PC-9 (cell line): ENCODE results near the gene THADA.

Source experiments
- EZH2 ChIP-seq: fragments of 200-600 bp; sonication (generic); IDR thresholded peaks from 2 replicates; pipeline ENCODE4 v1.8.0; 2017; ENCODE audit warnings: antibody characterized with exemption, low read depth
- TF ChIP-seq, protein P1 (sequence below): fragments of 200-600 bp; sonication (generic); conservative IDR thresholded peaks from 2 replicates; pipeline ENCODE4 v1.6.1; 2017; ENCODE audit warnings: mixed run types, antibody characterized with exemption, mild to moderate bottlenecking, moderate library complexity

DNA sequence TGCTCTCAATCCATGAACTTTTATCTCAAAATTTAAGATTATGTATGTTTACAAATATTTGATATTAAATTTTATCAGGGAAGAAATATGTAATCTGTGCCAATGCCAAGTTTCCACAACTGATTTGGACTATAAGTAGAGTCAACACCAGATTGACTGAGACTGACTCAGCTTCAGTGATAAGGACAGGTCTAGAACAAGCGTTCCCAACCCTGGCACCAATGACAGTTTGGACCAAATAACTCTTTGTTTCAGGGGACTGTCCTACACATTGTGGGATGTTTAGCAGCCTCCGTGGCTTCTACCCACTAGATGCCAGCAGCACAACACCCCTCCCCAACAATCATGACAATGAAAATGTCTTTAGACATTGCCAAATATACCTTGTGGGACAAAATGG is 165.3 kb downstream of the THADA start:
- TF ChIP-seq, protein P1, sequence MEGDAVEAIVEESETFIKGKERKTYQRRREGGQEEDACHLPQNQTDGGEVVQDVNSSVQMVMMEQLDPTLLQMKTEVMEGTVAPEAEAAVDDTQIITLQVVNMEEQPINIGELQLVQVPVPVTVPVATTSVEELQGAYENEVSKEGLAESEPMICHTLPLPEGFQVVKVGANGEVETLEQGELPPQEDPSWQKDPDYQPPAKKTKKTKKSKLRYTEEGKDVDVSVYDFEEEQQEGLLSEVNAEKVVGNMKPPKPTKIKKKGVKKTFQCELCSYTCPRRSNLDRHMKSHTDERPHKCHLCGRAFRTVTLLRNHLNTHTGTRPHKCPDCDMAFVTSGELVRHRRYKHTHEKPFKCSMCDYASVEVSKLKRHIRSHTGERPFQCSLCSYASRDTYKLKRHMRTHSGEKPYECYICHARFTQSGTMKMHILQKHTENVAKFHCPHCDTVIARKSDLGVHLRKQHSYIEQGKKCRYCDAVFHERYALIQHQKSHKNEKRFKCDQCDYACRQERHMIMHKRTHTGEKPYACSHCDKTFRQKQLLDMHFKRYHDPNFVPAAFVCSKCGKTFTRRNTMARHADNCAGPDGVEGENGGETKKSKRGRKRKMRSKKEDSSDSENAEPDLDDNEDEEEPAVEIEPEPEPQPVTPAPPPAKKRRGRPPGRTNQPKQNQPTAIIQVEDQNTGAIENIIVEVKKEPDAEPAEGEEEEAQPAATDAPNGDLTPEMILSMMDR, result no peak
- TF ChIP-seq EZH2, result no peak
